HUES64 (cell line): ENCODE measurements around the gene FGF1.

Source experiments
- H3K27ac ChIP-seq: 2 replicates; pipeline ENCODE4 v1.7.0; 2013; ENCODE audit warnings: low read depth, low read length, inconsistent platforms
- H3K27me3 ChIP-seq: 2 replicates; pipeline ENCODE4 v1.6.1; 2013; ENCODE audit warnings: mild to moderate bottlenecking, low read length; ENCODE audit not compliant: insufficient read depth
- H3K36me3 ChIP-seq: 2 replicates; pipeline ENCODE4 v1.6.1; 2013; ENCODE audit warnings: mild to moderate bottlenecking, low read length; ENCODE audit not compliant: insufficient read depth
- H3K4me1 ChIP-seq: 2 replicates; pipeline ENCODE4 v1.6.1; 2013; ENCODE audit warnings: mild to moderate bottlenecking, low read length, moderate library complexity; ENCODE audit not compliant: insufficient read depth
- H3K4me3 ChIP-seq: 2 replicates; pipeline ENCODE4 v1.5.1; 2013; ENCODE audit warnings: mild to moderate bottlenecking, low read length, moderate library complexity
- H3K9ac ChIP-seq: 2 replicates; pipeline ENCODE4 v1.6.1; 2013; ENCODE audit warnings: mild to moderate bottlenecking, low read depth, low read length
- H3K9me3 ChIP-seq: 2 replicates; pipeline ENCODE4 v1.6.1; 2013; ENCODE audit warnings: low read depth, low read length; ENCODE audit not compliant: insufficient read depth
- WGBS: fragments of 150-250, 120-280 bp; methylation state at CpG from one replicate; pipeline ENCODE4 v1.1.7; 2013; ENCODE audit warnings: missing lambda C conversion rate; 5-methylcytosine and 5-hydroxymethylcytosine counted together

FGF1 gene

GRCh38 chr5:142667831-142668230 is 18.1 kb downstream of the FGF1 start:
- no peak overlapping the region for H3K9ac ChIP-seq
- H3K4me3 ChIP-seq = no peak overlapping the region
- WGBS = 84% methylated on average over 6 of the region's 6 CpGs
- H3K27ac ChIP-seq = no peak overlapping the region
- peaks cover 18% of the 10 kb centered on the region; the same call in 1 of the 2 replicates for H3K4me1 ChIP-seq
- no peaks in the 10 kb centered on the region for H3K9me3 ChIP-seq
- no peaks in the 10 kb centered on the region for H3K36me3 ChIP-seq
- H3K27me3 ChIP-seq = no peaks in the 10 kb centered on the region

- H3K9me3 ChIP-seq = no peaks in the 10 kb centered on the region
- no peaks in the 10 kb centered on the region for H3K36me3 ChIP-seq
- no peak overlapping the region for H3K27ac ChIP-seq
- no peaks in the 10 kb centered on the region for H3K27me3 ChIP-seq
- H3K4me1 ChIP-seq = peaks cover 9% of the 10 kb centered on the region; the same call in 1 of the 2 replicates
- 96% methylated on average over 3 of the region's 6 CpGs for WGBS
- H3K9ac ChIP-seq = no peak overlapping the region
- H3K4me3 ChIP-seq = no peak overlapping the region
Observed at GRCh38 chr5:142664636-142665035, 21.3 kb downstream of the FGF1 start.

- Histone ChIP-seq H3K36me3 (no peaks in the 10 kb centered on the region), H3K27me3 (no peaks in the 10 kb centered on the region), H3K9me3 (no peaks in the 10 kb centered on the region), H3K9ac (no peak overlapping the region), H3K4me3 (no peak overlapping the region), H3K27ac (no peak overlapping the region), H3K4me1 (peaks cover 9% of the 10 kb centered on the region; the same call in 1 of the 2 replicates)
- 87% methylated on average over 9 of the region's 9 CpGs for WGBS
Observed at GRCh38 chr5:142664067-142664466, 21.8 kb downstream of the FGF1 start.

- WGBS = 92% methylated on average over 6 of the region's 6 CpGs
- Histone ChIP-seq H3K9ac (no peak overlapping the region), H3K4me3 (no peak overlapping the region), H3K4me1 (peaks cover 9% of the 10 kb centered on the region; the same call in 1 of the 2 replicates), H3K9me3 (no peaks in the 10 kb centered on the region), H3K27me3 (no peaks in the 10 kb centered on the region), H3K36me3 (no peaks in the 10 kb centered on the region), H3K27ac (no peak overlapping the region)
Observed at GRCh38 chr5:142663246-142663645, 22.6 kb downstream of the FGF1 start.

- Histone ChIP-seq H3K27me3 (no peaks in the 10 kb centered on the region), H3K9ac (no peak overlapping the region), H3K4me1 (peaks cover 9% of the 10 kb centered on the region; the same call in 1 of the 2 replicates), H3K4me3 (no peak overlapping the region), H3K27ac (no peak overlapping the region), H3K36me3 (no peaks in the 10 kb centered on the region), H3K9me3 (no peaks in the 10 kb centered on the region)
- 97% methylated on average over 10 of the region's 11 CpGs for WGBS
Observed at GRCh38 chr5:142661957-142662356, 23.9 kb downstream of the FGF1 start.

- Histone ChIP-seq H3K27me3 (no peaks in the 10 kb centered on the region), H3K9me3 (no peaks in the 10 kb centered on the region), H3K36me3 (no peaks in the 10 kb centered on the region), H3K4me3 (no peak overlapping the region), H3K27ac (no peak overlapping the region), H3K4me1 (peaks cover 9% of the 10 kb centered on the region; the same call in 1 of the 2 replicates), H3K9ac (no peak overlapping the region)
- 100% methylated on average over 2 of the region's 2 CpGs for WGBS
Observed at GRCh38 chr5:142661143-142661542, 24.7 kb downstream of the FGF1 start.

GRCh38 chr5:142660731-142661130 is 25.2 kb downstream of the FGF1 start:
- Histone ChIP-seq H3K4me3 (no peak overlapping the region), H3K9ac (no peak overlapping the region), H3K9me3 (no peaks in the 10 kb centered on the region), H3K27ac (no peak overlapping the region), H3K36me3 (no peaks in the 10 kb centered on the region), H3K4me1 (peaks cover 13% of the 10 kb centered on the region; the same call in 1 of the 2 replicates), H3K27me3 (no peaks in the 10 kb centered on the region)

GRCh38 chr5:142660196-142660595 is 25.7 kb downstream of the FGF1 start:
- H3K36me3 ChIP-seq = no peaks in the 10 kb centered on the region
- no peak overlapping the region for H3K9ac ChIP-seq
- no peak overlapping the region for H3K27ac ChIP-seq
- 95% methylated on average over 10 of the region's 10 CpGs for WGBS
- H3K4me1 ChIP-seq = peaks cover 13% of the 10 kb centered on the region; the same call in 1 of the 2 replicates
- H3K27me3 ChIP-seq = no peaks in the 10 kb centered on the region
- no peak overlapping the region for H3K4me3 ChIP-seq
- H3K9me3 ChIP-seq = no peaks in the 10 kb centered on the region

- H3K9me3 ChIP-seq = no peaks in the 10 kb centered on the region
- WGBS = 91% methylated on average over 4 of the region's 4 CpGs
- peaks cover 10% of the 10 kb centered on the region; the same call in 1 of the 2 replicates for H3K4me1 ChIP-seq
- H3K9ac ChIP-seq = no peak overlapping the region
- H3K27ac ChIP-seq = no peak overlapping the region
- H3K27me3 ChIP-seq = no peaks in the 10 kb centered on the region
- no peak overlapping the region for H3K4me3 ChIP-seq
- no peaks in the 10 kb centered on the region for H3K36me3 ChIP-seq
Observed at GRCh38 chr5:142659405-142659804, 26.5 kb downstream of the FGF1 start.

GRCh38 chr5:142658278-142658677 is 27.6 kb downstream of the FGF1 start:
- Histone ChIP-seq H3K36me3 (no peaks in the 10 kb centered on the region), H3K27me3 (no peaks in the 10 kb centered on the region), H3K9me3 (no peaks in the 10 kb centered on the region), H3K9ac (no peak overlapping the region), H3K27ac (no peak overlapping the region), H3K4me1 (0 out of 2 replicates have a peak, but pooled peaks cover 4% of the 10 kb centered on the region), H3K4me3 (no peak overlapping the region)
- WGBS = 97% methylated on average over 2 of the region's 2 CpGs

- H3K9me3 ChIP-seq = no peaks in the 10 kb centered on the region
- 0 out of 2 replicates have a peak, but pooled peaks cover 4% of the 10 kb centered on the region for H3K4me1 ChIP-seq
- H3K27me3 ChIP-seq = no peaks in the 10 kb centered on the region
- no peak overlapping the region for H3K27ac ChIP-seq
- H3K4me3 ChIP-seq = no peak overlapping the region
- H3K36me3 ChIP-seq = no peaks in the 10 kb centered on the region
- no peak overlapping the region for H3K9ac ChIP-seq
- 93% methylated on average over 8 of the region's 8 CpGs for WGBS
Observed at GRCh38 chr5:142657446-142657845, 28.4 kb downstream of the FGF1 start.
